Cardiac muscle cell (in vitro differentiated cells and primary cell): Measurements from ENCODE around the gene TRIM40. TPM values are rescaled to one million over a fixed set of nuclear protein-coding genes. Genes with fewer than 3 reads are reported as not detected.

Experiments
- DNase-seq, 2 donors: peaks; one replicate each; pipeline versions ENCODE4 v3.0.0 to v3.0.0-alpha.2; 2010 to 2017; ENCODE audit warnings: low read depth in 1 of 2, low spot score in 1 of 2
- H3K27ac ChIP-seq: fragments of 200-600 bp; sonication (generic); 2 replicates; pipeline ENCODE4 v1.5.1; 2016
- H3K27me3 ChIP-seq: fragments of 200-600 bp; sonication (generic); 2 replicates; pipeline ENCODE4 v1.6.0; 2016; ENCODE audit warnings: control low read depth
- H3K36me3 ChIP-seq: fragments of 200-600 bp; sonication (generic); 2 replicates; pipeline ENCODE4 v1.5.1; 2016; ENCODE audit warnings: control low read depth
- H3K4me1 ChIP-seq: fragments of 200-600 bp; sonication (generic); 2 replicates; pipeline ENCODE4 v1.8.1; 2017; ENCODE audit warnings: low read depth, mild to moderate bottlenecking, mixed run types
- H3K4me3 ChIP-seq: fragments of 200-600 bp; sonication (generic); 2 replicates; pipeline ENCODE4 v1.5.1; 2016; ENCODE audit warnings: mild to moderate bottlenecking
- H3K9me3 ChIP-seq: fragments of 200-600 bp; sonication (generic); 2 replicates; pipeline ENCODE4 v1.5.1; 2017; ENCODE audit warnings: low read depth, mild to moderate bottlenecking, control low read depth
- polyA plus RNA-seq: library from polyadenylated mRNA; unstranded; fragments of >200 nt; fragmentation: Nextera tagmentation; extraction: Ambion mirVana; gene quantifications from 2 replicates; pipeline ENCODE4 v1.2.1, GENCODE V29; 2016
- total RNA-seq: library from RNA; depleted of rRNA; stranded (reverse); fragments of >200 nt; gene quantifications from 2 replicates; pipeline ENCODE4 v1.2.3, GENCODE V29; 2016
- TF ChIP-seq, protein P1 (sequence below): IDR thresholded peaks from 2 replicates; pipeline ENCODE4 v1.5.1; 2012; ENCODE audit warnings: low read depth, mild to moderate bottlenecking, low read length

Gene TRIM40
- total and polyA plus RNA-seq, 2 experiments from 2014 or later = not detected

- Histone ChIP-seq H3K27ac (no peak overlapping the region), H3K9me3 (no peaks in the 10 kb centered on the region), H3K36me3 (no peaks in the 10 kb centered on the region), H3K4me3 (no peak overlapping the region), H3K4me1 (no peaks in the 10 kb centered on the region), H3K27me3 (peaks cover 30% of the 10 kb centered on the region)
- TF ChIP-seq, protein P1, sequence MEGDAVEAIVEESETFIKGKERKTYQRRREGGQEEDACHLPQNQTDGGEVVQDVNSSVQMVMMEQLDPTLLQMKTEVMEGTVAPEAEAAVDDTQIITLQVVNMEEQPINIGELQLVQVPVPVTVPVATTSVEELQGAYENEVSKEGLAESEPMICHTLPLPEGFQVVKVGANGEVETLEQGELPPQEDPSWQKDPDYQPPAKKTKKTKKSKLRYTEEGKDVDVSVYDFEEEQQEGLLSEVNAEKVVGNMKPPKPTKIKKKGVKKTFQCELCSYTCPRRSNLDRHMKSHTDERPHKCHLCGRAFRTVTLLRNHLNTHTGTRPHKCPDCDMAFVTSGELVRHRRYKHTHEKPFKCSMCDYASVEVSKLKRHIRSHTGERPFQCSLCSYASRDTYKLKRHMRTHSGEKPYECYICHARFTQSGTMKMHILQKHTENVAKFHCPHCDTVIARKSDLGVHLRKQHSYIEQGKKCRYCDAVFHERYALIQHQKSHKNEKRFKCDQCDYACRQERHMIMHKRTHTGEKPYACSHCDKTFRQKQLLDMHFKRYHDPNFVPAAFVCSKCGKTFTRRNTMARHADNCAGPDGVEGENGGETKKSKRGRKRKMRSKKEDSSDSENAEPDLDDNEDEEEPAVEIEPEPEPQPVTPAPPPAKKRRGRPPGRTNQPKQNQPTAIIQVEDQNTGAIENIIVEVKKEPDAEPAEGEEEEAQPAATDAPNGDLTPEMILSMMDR = no peak
- DNase-seq = no peak
Measured at GRCh38 chr6:30149858-30150550, 14.1 kb downstream of the TRIM40 start.

DNA sequence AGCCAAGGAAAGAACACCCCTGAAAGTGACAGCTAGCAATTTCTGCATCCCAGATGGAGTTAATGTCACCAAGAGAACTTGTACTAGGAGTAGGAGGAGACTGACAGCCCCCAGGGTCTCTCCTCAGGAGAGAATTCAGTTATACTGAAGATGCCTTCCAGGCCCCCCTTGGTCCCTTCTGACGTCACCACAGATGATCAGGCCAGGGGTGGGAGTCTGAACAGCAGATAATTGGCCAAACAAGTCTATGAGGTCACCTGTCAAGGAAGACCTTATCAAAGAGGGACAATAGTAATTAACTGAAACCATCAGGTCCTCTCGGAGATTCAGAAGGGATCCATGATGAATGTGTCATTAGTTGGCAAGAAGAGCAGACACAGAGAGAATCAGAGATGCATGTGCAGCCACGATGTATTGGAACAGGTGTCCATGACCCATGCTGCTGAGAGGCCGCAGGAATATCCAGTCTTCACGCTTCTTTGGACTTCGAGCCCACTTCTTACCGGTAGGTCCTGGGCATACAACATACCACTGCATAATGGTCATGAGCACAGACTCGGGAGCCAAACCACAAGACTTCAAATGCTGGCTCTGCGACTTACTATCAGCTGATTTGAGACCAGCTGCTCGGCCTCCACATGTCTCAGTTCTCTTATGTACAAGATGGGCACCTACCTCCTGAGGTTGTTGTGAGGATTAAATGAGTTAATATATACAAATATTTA lies 14.9 kb downstream of the TRIM40 start:
- Histone ChIP-seq H3K27ac (no peak overlapping the region), H3K9me3 (no peaks in the 10 kb centered on the region), H3K36me3 (no peaks in the 10 kb centered on the region), H3K4me3 (no peak overlapping the region), H3K27me3 (peaks cover 35% of the 10 kb centered on the region), H3K4me1 (no peaks in the 10 kb centered on the region)
- peak in 1 of 2 donors; percentile 39 for DNase-seq
- TF ChIP-seq, protein P1 = no peak

- TF ChIP-seq, protein P1 = no peak
- no peak for DNase-seq
- H3K27ac ChIP-seq = no peak overlapping the region
- H3K27me3 ChIP-seq = peaks cover 38% of the 10 kb centered on the region
- H3K4me3 ChIP-seq = no peak overlapping the region
- H3K36me3 ChIP-seq = no peaks in the 10 kb centered on the region
- no peaks in the 10 kb centered on the region for H3K9me3 ChIP-seq
- H3K4me1 ChIP-seq = no peaks in the 10 kb centered on the region
Measured at GRCh38 chr6:30151580-30151979, 15.6 kb downstream of the TRIM40 start.

DNA sequence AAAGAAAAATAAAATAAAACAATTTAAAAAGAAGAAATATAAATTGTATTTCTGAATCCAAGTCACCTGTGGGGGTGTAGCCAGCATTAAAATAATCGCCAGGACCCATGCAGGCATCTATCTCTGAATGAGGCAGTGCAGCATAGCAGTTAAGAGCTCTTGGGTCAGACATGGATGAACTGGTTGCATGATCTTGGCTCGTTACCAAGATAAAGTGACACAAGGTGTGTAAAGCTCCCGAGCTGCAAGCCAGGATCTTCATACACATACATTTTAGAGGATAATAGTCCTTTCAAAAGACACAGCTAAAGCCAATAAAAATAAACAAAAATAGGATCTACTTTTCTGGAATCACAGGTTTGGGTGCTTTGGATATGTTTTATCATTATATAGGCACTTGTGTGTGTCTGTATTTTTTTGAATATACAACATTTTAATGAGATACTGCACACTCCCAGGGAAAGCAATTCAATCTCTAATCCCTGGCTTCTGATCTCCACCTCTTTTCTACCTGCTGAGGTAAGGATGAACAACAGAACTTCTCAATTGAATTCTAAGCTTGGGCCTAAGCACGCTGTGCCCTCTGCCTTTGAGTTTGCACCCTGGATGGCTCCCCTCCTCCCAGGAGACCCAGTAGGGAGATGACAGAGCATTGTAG lies 16.2 kb downstream of the TRIM40 start:
- H3K27ac ChIP-seq = no peak overlapping the region
- no peak for DNase-seq
- TF ChIP-seq, protein P1 = no peak
- H3K4me1 ChIP-seq = no peaks in the 10 kb centered on the region
- no peaks in the 10 kb centered on the region for H3K9me3 ChIP-seq
- H3K36me3 ChIP-seq = no peaks in the 10 kb centered on the region
- no peak overlapping the region for H3K4me3 ChIP-seq
- peaks cover 43% of the 10 kb centered on the region for H3K27me3 ChIP-seq

DNA sequence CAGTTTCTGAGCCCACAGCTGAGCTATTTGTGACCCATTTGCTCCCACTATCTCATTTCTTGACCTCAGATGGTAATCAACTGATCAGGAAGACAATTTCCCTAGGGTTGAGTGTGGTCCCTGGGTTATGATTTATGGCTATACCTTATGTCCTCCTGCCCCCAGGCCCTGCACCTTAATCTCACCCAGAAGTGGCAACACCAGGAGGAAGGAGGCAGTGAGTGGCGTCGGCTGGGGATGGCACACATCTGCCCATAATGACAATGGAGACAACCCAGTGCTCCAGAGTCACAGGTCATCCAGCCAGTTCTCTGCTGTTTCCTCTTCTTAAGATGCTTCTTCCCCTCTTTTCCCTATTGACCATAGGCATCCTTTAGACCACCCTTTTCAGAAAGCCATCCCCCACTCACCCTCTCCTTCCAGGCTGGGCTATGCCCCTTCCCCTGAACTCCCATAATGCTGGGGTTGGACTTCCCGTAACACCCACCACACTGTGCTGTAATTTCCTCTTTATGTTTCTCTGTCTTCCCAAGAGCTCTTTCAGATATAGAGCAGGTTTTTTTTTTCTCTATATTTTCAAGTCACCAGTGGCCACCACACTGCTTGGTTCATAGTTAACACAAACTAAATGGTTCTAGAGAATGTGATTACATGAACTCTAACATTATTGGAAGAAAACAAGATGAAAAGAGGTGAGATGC lies 17.1 kb downstream of the TRIM40 start:
- Histone ChIP-seq H3K27ac (no peak overlapping the region), H3K36me3 (no peaks in the 10 kb centered on the region), H3K9me3 (no peaks in the 10 kb centered on the region), H3K4me3 (no peak overlapping the region), H3K4me1 (no peaks in the 10 kb centered on the region), H3K27me3 (peaks cover 50% of the 10 kb centered on the region)
- TF ChIP-seq, protein P1 = no peak
- DNase-seq = no peak
